ENCODE measurements around the gene SLC7A6. TPM values are rescaled to one million over a fixed set of nuclear protein-coding genes. Genes with fewer than 3 reads are reported as not detected.

The SLC7A6 gene
- total RNA-seq, 1 donor from 2014 or later = 54.1 TPM

DNA sequence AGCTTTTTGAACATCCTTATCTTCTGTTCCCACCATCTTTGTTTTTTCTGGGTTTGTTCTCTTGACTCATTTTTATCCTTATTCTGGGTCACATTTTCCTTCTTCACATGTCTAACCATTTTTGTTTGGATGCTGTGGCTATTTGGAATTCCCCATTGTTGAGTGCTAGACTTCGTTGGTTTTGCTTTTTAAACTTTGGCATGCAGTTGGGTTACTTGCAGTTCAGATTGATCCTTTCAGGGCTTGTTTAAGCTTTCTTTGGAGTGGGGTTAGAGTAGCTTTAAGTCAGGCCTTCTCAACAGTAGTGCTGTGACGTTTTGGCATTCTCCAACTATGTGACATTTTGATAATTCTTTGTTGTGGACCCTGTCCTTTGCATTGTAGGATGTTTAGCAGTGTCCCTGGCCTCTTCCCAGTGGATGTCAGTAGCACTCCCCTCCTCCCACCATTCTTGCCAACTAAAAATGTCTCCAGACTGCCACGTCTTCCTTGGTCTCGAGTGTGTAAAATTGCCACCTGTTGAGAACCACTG lies 67.6 kb downstream of the SLC7A6 start:
- Mint-ChIP-seq H3K27me3 (no peaks in the 10 kb centered on the region), H3K4me1 (peaks cover 14% of the 10 kb centered on the region), H3K36me3 (ENCODE audit: low read depth) (peaks cover 34% of the 10 kb centered on the region), H3K9me3 (no peaks in the 10 kb centered on the region), H3K27ac (peak overlapping the region; percentile 19), H3K4me3 (no peak overlapping the region)
- ChIA-PET POLR2A (no interaction called here), CTCF (interaction anchor here (0.8 to 17.1 kb wide), 2 partner anchors 21 to 71 kb away, joined by 3 to 321 read pairs; partner anchors contain the start of genes PRMT7 and SLC7A6)
- TF ChIP-seq CTCF (IDR thresholded peaks at IDR 0.05) = no peak
- ATAC-seq (ENCODE audit: low read depth) (no peak), DNase-seq (no peak)
- intact Hi-C loops (cut with micrococcal nuclease) = no loop called here

GRCh38 chr16:68332411-68333121 lies 68.2 kb downstream of the SLC7A6 start:
- no peak for DNase-seq
- H3K36me3 Mint-ChIP-seq (ENCODE audit: low read depth) = peaks cover 39% of the 10 kb centered on the region

DNA sequence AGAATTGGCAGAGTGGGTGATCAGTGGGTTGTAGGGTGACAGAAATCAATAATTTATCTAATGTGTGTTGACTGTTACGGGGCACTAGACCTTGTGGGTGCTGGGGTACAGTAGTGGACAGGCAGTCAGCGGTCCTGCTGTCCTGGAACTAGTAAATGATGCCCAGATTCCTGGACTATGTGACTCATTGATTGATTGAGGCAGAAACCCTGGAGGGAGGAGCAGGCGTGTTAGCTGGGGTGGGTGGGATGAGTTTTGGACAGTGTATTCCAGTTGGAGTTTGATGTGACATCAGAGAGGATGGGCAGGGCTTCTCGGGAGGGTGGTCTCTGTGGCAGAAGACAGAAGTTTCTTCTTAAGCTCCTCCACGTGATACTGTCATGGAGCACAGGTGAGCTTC lies 70.8 kb downstream of the SLC7A6 start:
- intact Hi-C loops (cut with micrococcal nuclease) = no loop called here
- DNase-seq (no peak), ATAC-seq (ENCODE audit: low read depth) (no peak)
- Mint-ChIP-seq H3K4me1 (peaks cover 11% of the 10 kb centered on the region), H3K36me3 (ENCODE audit: low read depth) (peaks cover 62% of the 10 kb centered on the region), H3K27ac (no peak overlapping the region), H3K27me3 (no peaks in the 10 kb centered on the region), H3K4me3 (no peak overlapping the region), H3K9me3 (no peaks in the 10 kb centered on the region)
- no peak for TF ChIP-seq CTCF (IDR thresholded peaks at IDR 0.05)
- ChIA-PET POLR2A (no interaction called here), CTCF (interaction anchor here (0.9 to 1.2 kb wide), 2 partner anchors 71 to 74 kb away, joined by 4 read pairs; partner anchors contain the start of gene SLC7A6)

More at GRCh38 chr16:68332411-68333121, 68.2 kb downstream of the SLC7A6 start:
- Mint-ChIP-seq H3K4me1 (peaks cover 14% of the 10 kb centered on the region), H3K27me3 (no peaks in the 10 kb centered on the region), H3K4me3 (no peak overlapping the region), H3K27ac (peak overlapping the region; percentile 19), H3K9me3 (no peaks in the 10 kb centered on the region)
- POLR2A ChIA-PET = no interaction called here
- intact Hi-C loops (cut with micrococcal nuclease) = no loop called here
- TF ChIP-seq CTCF (IDR thresholded peaks at IDR 0.05) = no peak
- CTCF ChIA-PET = interaction anchor here (0.8 to 17.1 kb wide), 2 partner anchors 21 to 71 kb away, joined by 3 to 321 read pairs; partner anchors contain the start of genes PRMT7 and SLC7A6
- peak; percentile 15 for ATAC-seq (ENCODE audit: low read depth)

DNA sequence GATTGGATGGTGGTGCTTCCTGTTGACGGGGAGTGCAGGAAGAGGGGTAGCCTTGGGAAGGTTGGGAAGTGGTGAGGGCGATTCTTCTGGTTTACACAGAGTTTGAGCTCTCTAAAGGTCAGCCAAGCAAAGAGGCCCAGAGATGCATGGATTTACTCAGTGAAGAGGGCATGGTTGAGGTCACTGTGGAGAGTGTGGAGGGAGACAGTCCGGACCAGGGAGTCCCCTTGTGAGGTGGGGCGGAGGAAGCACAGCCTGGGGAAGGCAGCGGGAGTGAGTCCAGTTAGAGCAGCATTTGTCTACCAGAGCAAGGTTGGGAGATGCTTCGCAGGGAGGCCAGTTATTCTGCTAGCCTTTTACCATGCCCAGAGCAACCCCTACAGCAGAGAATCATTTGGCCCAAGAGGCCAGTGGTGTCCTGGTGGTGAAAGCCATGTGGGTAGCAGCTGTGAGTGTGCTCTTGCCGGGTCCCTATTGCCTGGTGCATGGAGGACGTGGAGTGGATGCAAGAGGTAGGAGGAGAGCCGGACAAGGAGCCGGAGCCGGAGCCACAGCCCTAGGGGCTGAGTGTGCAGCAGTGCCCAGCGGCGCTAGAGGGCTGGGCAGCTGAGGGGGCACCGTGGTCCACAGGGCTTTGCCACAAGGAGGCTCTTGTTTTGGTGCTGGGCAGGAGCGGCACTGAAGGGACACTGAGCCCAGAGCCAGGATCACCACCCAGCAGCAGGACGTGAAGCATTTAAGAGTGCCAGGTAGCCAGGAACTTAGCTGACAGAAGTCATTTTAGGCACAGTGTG lies 74.2 kb downstream of the SLC7A6 start:
- no peaks in the 10 kb centered on the region for H3K9me3 Mint-ChIP-seq
- no peaks in the 10 kb centered on the region for H3K4me1 Mint-ChIP-seq
- H3K27ac Mint-ChIP-seq = no peak overlapping the region
- ChIA-PET CTCF (interaction anchor here (1.5 kb wide), 1 partner anchor 74 kb away, joined by 4 read pairs; the partner anchor contains the start of gene SLC7A6), POLR2A (no interaction called here)
- no peak for ATAC-seq (ENCODE audit: low read depth)
- H3K27me3 Mint-ChIP-seq = no peaks in the 10 kb centered on the region
- intact Hi-C loops (cut with micrococcal nuclease) = no loop called here
- TF ChIP-seq CTCF (IDR thresholded peaks at IDR 0.05) = no peak
- no peak for DNase-seq
- no peak overlapping the region for H3K4me3 Mint-ChIP-seq
- H3K36me3 Mint-ChIP-seq (ENCODE audit: low read depth) = peaks cover 78% of the 10 kb centered on the region

GRCh38 chr16:68339214-68339613 lies 74.9 kb downstream of the SLC7A6 start:
- Mint-ChIP-seq H3K27ac (no peak overlapping the region), H3K36me3 (ENCODE audit: low read depth) (peaks cover 76% of the 10 kb centered on the region), H3K9me3 (no peaks in the 10 kb centered on the region), H3K4me3 (no peak overlapping the region), H3K27me3 (no peaks in the 10 kb centered on the region), H3K4me1 (no peaks in the 10 kb centered on the region)
- TF ChIP-seq CTCF (IDR thresholded peaks at IDR 0.05) = no peak
- ATAC-seq (ENCODE audit: low read depth) (no peak), DNase-seq (no peak)
- POLR2A ChIA-PET = no interaction called here
- CTCF ChIA-PET = interaction anchor here (1.3 kb wide), 1 partner anchor 77 kb away, joined by 4 read pairs; no protein-coding TSS in a partner anchor
- intact Hi-C loops (cut with micrococcal nuclease) = no loop called here
